HepG2 (cell line): Measurements from ENCODE around the gene SLC48A1. TPM values are rescaled to one million over a fixed set of nuclear protein-coding genes. Genes with fewer than 3 reads are reported as not detected.

Experiments
- ATAC-seq: fragments of 200-7000 bp; cut with Tn5 transposase; 3 replicates; pipeline ENCODE4 v1.9.1; 2020; ENCODE audit warnings: mild to moderate bottlenecking, moderate library complexity
- BruUV-seq: library from RNA; stranded (reverse); fragments of 400-500 nt; replicated peaks from 2 replicates; lab custom pipeline; 2021; lab: Mats Ljungman, UMichigan
- CTCF ChIA-PET: fragments of 300-600 bp; formaldehyde crosslinking; extraction: SDS; loops from one replicate; lab custom pipeline; 2021; ENCODE audit warnings: low total read pairs, inconsistent platforms, low intra/inter-chr PET ratio; lab: Yijun Ruan, JAX
- POLR2A ChIA-PET: fragments of 350-600 bp; sonication (Branson Sonifier 250); formaldehyde crosslinking; loops from one replicate; lab custom pipeline; 2020; ENCODE audit warnings: antibody characterized with exemption, inconsistent platforms; lab: Yijun Ruan, JAX
- DNase-seq: peaks from one replicate; pipeline ENCODE4 v3.0.0-alpha.2; 2015; ENCODE audit warnings: low spot score
- FAIRE-seq: peaks from 3 replicates; lab custom pipeline; 2011; peaks lifted over from hg19 to GRCh38; lab: Jason Lieb, UNC
- H2AFZ ChIP-seq: one replicate; pipeline ENCODE4 v1.6.1; 2011; ENCODE audit warnings: low read length, inconsistent platforms
- H3K27ac ChIP-seq: fragments of 300-600 bp; 3 replicates; pipeline ENCODE4 v1.8.0; 2011; ENCODE audit warnings: mixed run types, mild to moderate bottlenecking, mixed read lengths, low read length, inconsistent platforms; ENCODE audit not compliant: insufficient read depth; ENCODE audit errors: extremely low read length
- H3K27me3 ChIP-seq, 2 experiments: fragments of 200-600 bp in 1 of 2; 2 replicates in 1 of 2; 3 replicates in 1 of 2; pipeline versions ENCODE4 v1.6.0 to v1.8.0; 2011; ENCODE audit warnings: low read length in 2 of 2, mild to moderate bottlenecking in 2 of 2, moderate library complexity in 2 of 2, inconsistent platforms in 1 of 2; ENCODE audit not compliant: insufficient read depth in 2 of 2, control insufficient read depth in 1 of 2
- H3K36me3 ChIP-seq, 2 experiments: fragments of 200-600 bp in 1 of 2; replicated peaks in 1 of 2; 2 replicates in 1 of 2; 3 replicates in 1 of 2; pipeline versions ENCODE4 v1.5.1 to v1.8.0; 2011; ENCODE audit warnings: low read length in 2 of 2, inconsistent platforms in 1 of 2; ENCODE audit not compliant: insufficient read depth in 2 of 2, control insufficient read depth in 1 of 2
- H3K4me1 ChIP-seq: 2 replicates; pipeline ENCODE4 v1.5.1; 2012; ENCODE audit warnings: low read length, inconsistent platforms; ENCODE audit not compliant: insufficient read depth
- H3K4me2 ChIP-seq: 2 replicates; pipeline ENCODE4 v1.6.0; 2011; ENCODE audit warnings: low read depth, low read length, inconsistent platforms
- H3K4me3 ChIP-seq, 3 experiments: fragments of 200-600 bp in 1 of 3; sonication (generic), shearing (Covaris generic) in 1 of 3; replicated peaks in 1 of 3; 2 replicates each; pipeline ENCODE4 v1.5.1; 2011 to 2016; ENCODE audit warnings: low read length in 3 of 3, inconsistent platforms in 2 of 3, low read depth in 2 of 3, mild to moderate bottlenecking in 2 of 3, control low read depth in 1 of 3, mixed read lengths in 1 of 3; ENCODE audit not compliant: insufficient read depth in 1 of 3
- H3K79me2 ChIP-seq: one replicate; pipeline ENCODE4 v1.6.1; 2011; ENCODE audit warnings: low read length, inconsistent platforms; ENCODE audit not compliant: insufficient read depth
- H3K9ac ChIP-seq: 2 replicates; pipeline ENCODE4 v1.6.0; 2011; ENCODE audit warnings: mild to moderate bottlenecking, low read depth, low read length, inconsistent platforms; ENCODE audit not compliant: insufficient read depth
- H3K9me3 ChIP-seq: 2 replicates; pipeline ENCODE4 v1.5.1; 2012; ENCODE audit warnings: mild to moderate bottlenecking, low read length
- H4K20me1 ChIP-seq: 2 replicates; pipeline ENCODE4 v1.6.0; 2011; ENCODE audit warnings: inconsistent platforms, mild to moderate bottlenecking, low read length, moderate library complexity; ENCODE audit not compliant: insufficient read depth
- CENPT ChIP-seq: sonication (generic); formaldehyde crosslinking; IDR thresholded peaks from 2 replicates; pipeline ENCODE4 v1.8.0; 2022; ENCODE audit warnings: low read depth, mild to moderate bottlenecking, moderate library complexity, missing genetic modification reagents
- GATA4 ChIP-seq: sonication (generic); IDR thresholded peaks from 2 replicates; pipeline ENCODE4 v1.6.1; 2016; ENCODE audit warnings: antibody characterized with exemption, low read depth, borderline replicate concordance
- MXI1 ChIP-seq: IDR thresholded peaks from 3 replicates; pipeline ENCODE4 v1.6.1; 2012; ENCODE audit warnings: low read depth, low read length, inconsistent platforms, borderline replicate concordance
- TBL1XR1 ChIP-seq: fragments of 150-350 bp; IDR thresholded peaks from 2 replicates; pipeline ENCODE4 v1.6.1; 2014; ENCODE audit warnings: borderline replicate concordance, low read length; ENCODE audit not compliant: partially characterized antibody
- THRA ChIP-seq: sonication (generic); formaldehyde crosslinking; IDR thresholded peaks from 2 replicates; pipeline ENCODE4 v1.4.0; 2020; ENCODE audit warnings: missing genetic modification reagents, borderline replicate concordance
- USF2 ChIP-seq, 2 experiments: sonication (generic) in 1 of 2; formaldehyde crosslinking in 1 of 2; IDR thresholded peaks; 2 replicates each; pipeline versions ENCODE4 v1.5.1 to v1.6.1; 2011 to 2020; ENCODE audit warnings: borderline replicate concordance in 1 of 2, low read depth in 1 of 2, low read length in 1 of 2, mild to moderate bottlenecking in 1 of 2, missing genetic modification reagents in 1 of 2, moderate library complexity in 1 of 2
- ZBED4 ChIP-seq: sonication (generic); formaldehyde crosslinking; IDR thresholded peaks from 2 replicates; pipeline ENCODE4 v1.4.0; 2020; ENCODE audit warnings: missing genetic modification reagents, borderline replicate concordance
- ZFAT ChIP-seq: sonication (generic); formaldehyde crosslinking; conservative IDR thresholded peaks from 2 replicates; pipeline ENCODE4 v1.8.1; 2023; ENCODE audit warnings: missing genetic modification reagents, inconsistent platforms
- ZNF276 ChIP-seq: sonication (generic); formaldehyde crosslinking; IDR thresholded peaks from 2 replicates; pipeline ENCODE4 v1.4.0; 2020; ENCODE audit warnings: mild to moderate bottlenecking, low read depth, missing genetic modification reagents
- ZNF296 ChIP-seq: sonication (generic); formaldehyde crosslinking; conservative IDR thresholded peaks from 2 replicates; pipeline ENCODE4 v1.5.0; 2020; ENCODE audit warnings: mild to moderate bottlenecking, missing genetic modification reagents
- ZNF329 ChIP-seq: sonication (generic); formaldehyde crosslinking; IDR thresholded peaks from 2 replicates; pipeline ENCODE4 v1.9.0; 2021; ENCODE audit warnings: low read depth, mild to moderate bottlenecking, missing genetic modification reagents
- ZNF33B ChIP-seq: sonication (generic); formaldehyde crosslinking; IDR thresholded peaks from 2 replicates; pipeline ENCODE4 v1.5.1; 2020; ENCODE audit warnings: mild to moderate bottlenecking, missing genetic modification reagents
- ZNF552 ChIP-seq: sonication (generic); formaldehyde crosslinking; IDR thresholded peaks from 2 replicates; pipeline ENCODE4 v1.9.0; 2022; ENCODE audit warnings: missing genetic modification reagents, mild to moderate bottlenecking, borderline replicate concordance
- ZNF749 ChIP-seq: sonication (generic); formaldehyde crosslinking; IDR thresholded peaks from 2 replicates; pipeline ENCODE4 v1.8.0; 2022; ENCODE audit warnings: mild to moderate bottlenecking, missing genetic modification reagents, moderate library complexity, borderline replicate concordance
- ZNF776 ChIP-seq: sonication (generic); formaldehyde crosslinking; IDR thresholded peaks from 2 replicates; pipeline ENCODE4 v1.4.0; 2020; ENCODE audit warnings: mild to moderate bottlenecking, missing genetic modification reagents
- WGBS: methylation state at CpG from one replicate; pipeline ENCODE4 v1.1.6; 2017; ENCODE audit warnings: low lambda C conversion rate; 5-methylcytosine and 5-hydroxymethylcytosine counted together
- in situ Hi-C: cut with HindIII; loops from 2 replicates; pipeline ENCODE4 v1.10.0; 2017; ENCODE audit warnings: low pct_unique_long_range_greater_than_20kb; ENCODE audit not compliant: extremely low pct_ligation_motif_present
- intact Hi-C: fragments of 100-400 bp; cut with micrococcal nuclease; formaldehyde crosslinking; loops from one replicate; pipeline ENCODE4 v1.10.0; 2022; ENCODE audit not compliant: unreplicated experiment
- polyA plus RNA-seq, 8 experiments: library from polyadenylated mRNA; depleted of rRNA in 3 of 8; stranded (reverse) in 7 of 8; unstranded in 1 of 8; fragments of >200 nt; fragmentation: Illumina TruSeq in 4 of 8; extraction: Trizol in 4 of 8; gene quantifications; 2 replicates each; pipeline versions ENCODE4 v1.2.1 to v1.2.3, GENCODE V29; 2011 to 2016; ENCODE audit warnings: low read depth in 4 of 8, missing spikeins in 1 of 8, mixed read lengths in 1 of 8; ENCODE audit not compliant: insufficient read depth in 1 of 8
- total RNA-seq, 5 experiments: library from RNA; depleted of rRNA; stranded (reverse); fragments of >200 nt; fragmentation: Illumina TruSeq; extraction: Trizol; gene quantifications; 2 replicates each; pipeline ENCODE4 v1.2.3, GENCODE V29; 2016; ENCODE audit warnings: low read depth in 1 of 5

Gene SLC48A1
- total and polyA plus RNA-seq, 2 of the 13 experiments (the other 11 are each of a cell fraction or from before 2014, with no cell fraction given), result 2.2 to 3.7 TPM

- FAIRE-seq, result no peak
- WGBS, result 32% methylated on average over 5 of the region's 11 CpGs
- Histone ChIP-seq H3K27me3 (peaks cover 10 to 29% of the 10 kb centered on the region in 2 experiments), H3K4me3 (no peak overlapping the region), H3K9me3 (no peaks in the 10 kb centered on the region), H3K9ac (no peak overlapping the region), H3K79me2 (no peaks in the 10 kb centered on the region), H3K36me3 (no peaks in the 10 kb centered on the region), H4K20me1 (no peaks in the 10 kb centered on the region), H3K4me1 (peaks cover 24% of the 10 kb centered on the region), H2AFZ (no peak overlapping the region), H3K4me2 (no peak overlapping the region), H3K27ac (no peak overlapping the region)
- no TSS peak for BruUV-seq
- ATAC-seq, result no peak
- POLR2A ChIA-PET, result interaction anchor here (1.4 kb wide), 1 partner anchor 30 kb away, joined by 6 read pairs; the partner anchor contains the start of gene RPAP3
- CTCF ChIA-PET, result no interaction called here
- intact Hi-C loops (no loop called here), in situ Hi-C loops (no loop called here)
- DNase-seq, result no peak
- no peak for TF ChIP-seq ZBED4 (CRISPR knock-in tag)
- no peak for TF ChIP-seq MXI1
- TF ChIP-seq ZNF276 (CRISPR knock-in tag), result no peak
- TF ChIP-seq ZNF776 (CRISPR knock-in tag), result no peak
- TF ChIP-seq ZNF329, result no peak
- no peak for TF ChIP-seq ZNF552 (CRISPR knock-in tag)
- TF ChIP-seq ZNF33B (CRISPR knock-in tag), result no peak
- no peak for TF ChIP-seq THRA (CRISPR knock-in tag)
- TF ChIP-seq TBL1XR1, result no peak
- TF ChIP-seq CENPT (CRISPR knock-in tag), result no peak
- no peak for TF ChIP-seq ZFAT (CRISPR knock-in tag)
- TF ChIP-seq ZNF749 (CRISPR knock-in tag), result no peak
- no peak for TF ChIP-seq ZNF296
- TF ChIP-seq GATA4, result no peak
- no peak for TF ChIP-seq USF2 (IDR thresholded peaks at IDR 0.05; ENCODE audit: low read depth, low read length)
- TF ChIP-seq USF2 (CRISPR knock-in tag; IDR thresholded peaks at IDR 0.05; ENCODE audit: borderline replicate concordance), result no peak
Measured at GRCh38 chr12:47735649-47736048, 37.4 kb upstream of the SLC48A1 start.
